GM19397 (cell line): ENCODE measurements around the gene RGCC.
A peak's percentile ranks its signal among the peaks of the same experiment; 100 is the strongest.
"Not testable (repeated sequence)": the region's sequence is repeated elsewhere in the genome, so short reads cannot be mapped to it uniquely, and the experiment has no call there.

Experiments
- ATAC-seq: cut with Tn5 transposase; IDR thresholded peaks from one replicate; pipeline ENCODE4 v1.9.1; 2021; ENCODE audit warnings: mild to moderate bottlenecking, moderate library complexity; ENCODE audit not compliant: unreplicated experiment

The RGCC gene

DNA sequence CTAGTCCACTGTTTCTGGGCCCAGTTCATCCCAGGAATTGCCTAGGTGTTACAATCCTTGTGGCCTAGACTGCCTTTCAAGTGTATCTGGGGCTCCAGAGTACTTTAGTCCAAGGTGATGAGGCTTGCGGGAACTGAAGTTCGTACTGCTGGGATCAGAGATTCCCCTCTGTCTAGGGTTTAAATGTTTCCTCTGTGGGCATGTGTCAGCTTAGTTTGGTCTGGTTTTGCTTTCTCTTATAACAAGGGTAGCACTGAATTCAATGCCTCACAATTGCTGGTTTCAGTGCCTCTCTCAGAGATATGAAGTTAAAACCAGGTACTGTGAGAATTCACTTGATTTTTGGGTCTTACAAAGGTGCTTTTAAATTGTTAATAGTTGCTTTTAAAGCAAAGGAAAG is 30.8 kb downstream of the RGCC start:
- ATAC-seq, result no peak

DNA sequence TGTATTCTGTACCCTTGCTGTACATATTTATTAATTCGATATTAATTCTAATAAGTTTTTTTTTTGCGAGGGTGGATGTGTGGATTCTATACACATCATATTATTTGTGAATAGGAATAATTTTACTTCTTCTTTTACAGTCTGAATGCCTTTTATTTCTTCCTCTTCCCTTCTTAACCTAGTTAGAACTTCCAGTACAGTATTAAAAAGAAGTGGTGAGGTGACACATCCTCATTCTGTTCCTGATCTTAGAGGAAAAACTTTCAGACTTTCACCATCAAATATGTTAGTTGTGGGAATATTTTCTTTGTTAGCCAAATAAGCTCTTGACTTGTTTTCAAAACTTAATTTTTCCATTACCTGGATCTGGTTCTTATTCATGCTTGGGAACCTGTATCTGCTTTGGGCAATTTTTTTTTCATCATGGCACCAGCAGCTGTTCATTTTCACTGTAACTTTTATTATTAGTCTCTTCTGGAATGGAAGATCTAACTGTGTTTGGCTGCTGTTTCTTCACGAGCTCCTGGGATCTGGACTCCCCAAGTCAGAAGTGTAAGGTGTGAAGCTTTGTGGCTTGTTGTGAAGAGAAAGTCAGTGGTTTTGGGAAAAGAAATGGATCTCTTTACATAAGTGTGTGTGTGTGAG is 33.1 kb downstream of the RGCC start:
- no peak for ATAC-seq

DNA sequence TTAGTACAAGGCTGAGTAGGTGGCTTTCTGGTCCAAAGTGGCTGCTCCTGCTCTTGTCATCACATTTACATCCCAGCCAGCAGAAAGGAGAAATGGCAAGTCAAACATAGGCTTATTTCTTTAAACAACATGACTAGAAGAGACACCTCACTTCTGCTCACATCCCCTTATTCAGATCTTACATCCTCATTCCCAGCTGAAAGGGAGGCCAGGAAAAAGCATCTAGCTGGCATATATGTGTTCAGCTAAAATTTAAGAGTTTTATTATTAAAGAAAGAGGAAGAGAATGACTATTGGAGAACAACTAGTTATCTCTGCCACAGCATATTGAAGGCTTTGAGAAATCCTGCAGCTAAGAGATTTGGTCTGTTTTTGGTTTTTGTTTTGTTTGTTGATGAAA is 34.1 kb downstream of the RGCC start:
- no peak for ATAC-seq

DNA sequence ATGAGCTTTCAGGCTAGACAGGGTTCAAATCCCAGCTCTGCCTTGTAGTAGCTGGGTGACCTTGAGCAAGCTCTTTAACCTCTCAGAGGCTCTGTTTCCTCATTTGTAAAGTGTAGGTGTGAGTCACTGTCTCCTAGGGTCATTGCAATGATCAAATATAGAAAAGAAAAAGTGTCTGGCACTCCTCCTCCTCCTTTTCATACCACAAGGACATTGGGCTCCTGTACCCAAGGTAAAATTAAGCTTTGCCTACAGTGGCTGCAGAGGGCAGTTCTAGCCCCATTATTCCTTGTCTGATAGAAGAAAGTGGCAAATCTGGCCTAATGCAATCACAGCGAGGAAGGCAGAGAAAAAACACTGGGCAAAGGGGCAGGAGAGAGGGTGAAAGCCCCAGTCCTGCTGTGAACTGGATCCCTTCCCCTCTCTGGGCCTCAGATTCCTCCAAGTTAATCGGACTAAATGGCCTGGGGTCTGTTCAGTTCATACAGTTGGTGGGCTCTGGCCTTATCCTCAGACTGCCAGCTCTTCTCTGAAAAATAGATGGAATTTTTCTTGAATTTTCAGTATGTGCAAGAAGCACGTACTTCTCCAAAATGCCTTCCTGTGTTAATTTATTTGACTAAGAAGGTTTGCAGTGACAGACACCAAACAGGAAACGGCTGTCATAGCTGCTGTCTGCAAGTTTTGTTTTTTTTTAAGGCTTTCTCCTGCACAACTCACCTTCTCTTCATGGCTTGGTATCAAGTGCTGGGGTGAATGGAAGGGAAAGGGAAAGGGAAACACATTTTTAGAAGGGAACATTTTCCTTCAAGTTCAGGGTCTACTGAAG is 35.3 kb downstream of the RGCC start:
- no peak for ATAC-seq

DNA sequence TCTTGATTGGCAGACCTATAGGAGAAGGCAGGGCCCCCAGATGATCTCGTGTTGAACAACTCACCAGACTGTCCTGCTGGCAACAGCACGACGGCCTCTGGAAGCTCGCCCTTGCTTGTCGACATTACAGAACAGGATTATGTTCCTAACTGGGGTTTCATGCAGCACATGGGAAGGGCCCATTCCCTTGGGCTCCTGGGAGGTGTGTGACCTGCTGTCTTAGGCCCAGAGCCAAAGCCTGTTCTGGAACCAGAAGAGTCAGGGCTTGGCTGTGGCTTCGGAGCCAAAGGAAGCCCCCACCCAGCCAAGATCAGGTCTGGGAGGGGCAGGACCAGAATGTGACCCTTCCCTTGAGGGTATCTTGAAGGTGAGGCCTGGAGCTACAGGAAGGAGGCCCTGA is 36.9 kb downstream of the RGCC start:
- ATAC-seq, result no peak

DNA sequence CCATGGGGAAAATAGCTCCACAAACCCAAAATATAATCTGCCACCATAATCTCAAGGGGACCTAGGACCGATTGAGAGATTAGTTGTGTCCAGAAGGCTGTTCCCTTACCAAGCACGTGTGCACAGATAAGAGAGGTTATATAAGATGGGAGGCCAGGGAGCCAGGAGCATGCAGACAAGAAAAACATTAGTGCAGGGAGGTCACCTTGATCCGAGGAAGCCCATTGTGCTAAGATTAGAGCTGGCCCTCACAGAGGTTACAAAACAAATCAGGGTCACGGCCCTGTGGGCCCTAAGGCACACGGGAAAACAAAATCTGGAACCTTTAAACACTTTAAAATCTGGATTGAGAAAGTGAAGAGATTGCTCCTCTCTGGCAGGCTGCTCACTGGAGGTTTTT is 37.7 kb downstream of the RGCC start:
- ATAC-seq, result no peak

DNA sequence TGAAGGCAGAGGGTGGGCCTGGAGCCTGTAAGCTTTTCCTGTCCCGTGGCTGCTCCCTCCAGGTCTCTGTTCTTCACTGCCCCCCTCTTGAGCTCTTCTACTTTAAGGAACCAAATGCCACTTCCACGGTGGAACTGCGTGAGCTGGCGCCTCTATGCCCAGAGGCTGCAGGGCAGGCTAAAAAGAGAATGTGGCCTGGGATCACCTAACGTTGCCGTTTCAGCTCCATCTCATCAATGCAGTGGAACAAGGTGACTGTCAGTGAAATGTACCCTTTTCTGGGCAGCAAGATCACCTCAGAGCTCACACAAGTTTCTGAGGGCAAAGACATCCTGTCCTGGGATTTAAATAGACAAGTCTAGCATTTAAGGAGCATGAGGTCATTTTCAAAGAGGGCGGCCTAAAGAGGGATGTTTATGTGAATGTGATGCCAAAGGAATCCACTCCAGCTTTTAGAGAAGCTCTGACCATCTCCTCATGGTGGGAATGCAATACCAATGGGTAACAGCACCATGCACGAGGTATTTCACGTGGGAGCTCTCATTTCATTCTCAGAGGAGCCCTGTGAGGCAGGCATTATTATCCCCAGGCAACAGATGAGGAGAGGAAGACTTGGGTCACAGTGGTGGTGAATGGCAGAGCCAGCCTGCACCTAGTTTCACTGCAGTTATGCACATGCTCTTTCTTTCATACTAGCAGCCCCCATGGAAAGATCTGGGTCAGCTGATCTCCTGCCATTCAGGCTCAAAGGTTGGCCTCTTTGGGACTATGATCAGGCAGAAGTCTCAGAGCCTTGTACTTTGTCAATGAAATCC is 39.3 kb downstream of the RGCC start:
- ATAC-seq, result no peak

DNA sequence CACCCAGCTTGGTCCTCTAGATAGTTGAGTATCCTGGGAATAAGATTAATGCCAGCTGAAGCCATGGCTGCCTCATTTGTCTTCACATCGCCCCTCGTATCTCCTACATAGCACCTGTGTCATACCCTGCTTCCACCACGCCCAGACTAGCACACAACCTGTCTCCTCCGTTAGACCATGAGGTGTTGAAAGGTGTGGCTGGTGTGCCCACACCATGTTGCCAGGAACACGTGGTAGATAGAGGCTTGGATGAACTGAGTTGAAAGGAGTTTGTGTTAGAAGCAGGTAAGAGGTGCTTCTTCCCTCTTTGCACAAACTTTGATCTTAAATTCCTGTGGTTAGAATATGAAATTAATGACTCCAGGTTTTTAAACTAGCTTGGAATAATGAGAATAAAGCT is 40.1 kb downstream of the RGCC start:
- no peak for ATAC-seq

DNA sequence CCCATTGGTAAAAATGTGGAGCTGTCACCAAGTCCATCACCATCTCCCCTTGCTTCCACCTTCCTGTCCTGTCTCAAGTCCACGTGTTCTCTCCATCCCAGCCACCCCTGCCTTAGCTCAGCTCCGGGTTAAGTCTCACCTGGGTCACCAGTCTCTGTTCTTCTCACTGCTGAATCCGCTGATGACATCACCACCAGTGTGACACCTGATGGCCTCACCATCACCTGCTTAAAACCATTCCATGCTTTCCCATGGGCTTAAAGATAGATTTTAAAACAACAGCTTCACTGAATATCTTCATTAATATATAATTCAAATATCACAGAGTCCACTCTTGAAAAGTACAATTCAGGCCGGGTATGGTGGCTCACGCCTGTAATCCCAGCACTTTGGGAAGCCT is 42.1 kb downstream of the RGCC start:
- no peak for ATAC-seq

DNA sequence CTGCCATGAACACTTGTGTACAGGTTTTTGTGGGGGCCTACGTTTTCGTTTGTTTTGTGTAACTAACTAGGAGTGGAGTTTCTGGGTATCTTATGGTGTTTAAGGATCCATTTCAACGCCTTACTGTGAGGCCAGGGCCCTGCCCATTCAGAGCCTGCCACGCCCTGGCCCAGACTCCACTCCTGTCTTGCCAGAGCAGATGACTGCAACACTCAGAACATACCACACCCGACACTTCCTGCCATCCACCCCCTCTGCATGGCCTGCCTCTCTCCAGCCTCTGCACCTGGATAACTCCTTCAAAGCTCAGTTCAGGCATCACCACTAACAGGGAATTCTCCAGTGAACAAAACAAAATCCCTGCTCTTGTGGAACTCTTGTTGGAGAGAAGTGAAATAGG is 43.2 kb downstream of the RGCC start:
- ATAC-seq, result no peak

DNA sequence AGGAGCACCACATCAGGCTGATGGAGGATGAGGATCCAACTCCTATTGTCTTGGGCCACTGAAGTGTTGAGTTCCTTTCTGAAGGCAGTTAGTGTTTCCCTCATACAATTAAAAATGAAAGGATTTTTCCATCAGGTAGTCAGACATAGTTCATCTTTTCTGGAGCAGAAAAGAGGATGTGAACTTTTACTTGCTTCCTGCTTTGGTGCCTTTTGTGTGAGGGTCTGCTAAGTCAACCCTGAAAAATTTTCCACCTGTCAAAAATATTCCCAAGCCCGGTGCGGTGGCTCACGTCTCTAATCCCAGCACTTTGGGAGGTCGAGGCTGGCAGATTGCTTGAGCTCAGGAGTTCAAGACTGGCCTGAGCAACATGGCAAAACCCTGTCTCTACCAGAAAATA is 43.9 kb downstream of the RGCC start:
- ATAC-seq, result no peak

DNA sequence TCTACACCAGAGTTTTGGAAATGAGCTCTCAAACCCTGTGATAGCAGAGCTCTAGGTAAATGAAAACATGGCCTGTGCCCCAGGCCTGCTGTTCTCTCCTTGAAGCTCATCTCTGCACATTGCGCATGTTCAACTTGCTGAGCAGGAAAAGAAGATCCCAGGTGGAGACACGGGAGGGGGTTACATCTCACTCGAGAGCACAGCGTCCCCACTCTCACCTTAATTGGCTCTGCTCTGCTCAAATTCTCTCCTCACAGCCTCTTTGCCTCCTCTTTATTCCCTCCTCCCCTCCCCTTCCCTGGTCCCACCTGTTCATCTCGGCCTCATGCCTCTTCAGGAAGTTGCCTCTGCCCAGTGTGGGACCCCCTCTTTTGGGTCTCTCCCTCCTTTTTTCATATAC is 44.7 kb downstream of the RGCC start:
- ATAC-seq, result no peak

DNA sequence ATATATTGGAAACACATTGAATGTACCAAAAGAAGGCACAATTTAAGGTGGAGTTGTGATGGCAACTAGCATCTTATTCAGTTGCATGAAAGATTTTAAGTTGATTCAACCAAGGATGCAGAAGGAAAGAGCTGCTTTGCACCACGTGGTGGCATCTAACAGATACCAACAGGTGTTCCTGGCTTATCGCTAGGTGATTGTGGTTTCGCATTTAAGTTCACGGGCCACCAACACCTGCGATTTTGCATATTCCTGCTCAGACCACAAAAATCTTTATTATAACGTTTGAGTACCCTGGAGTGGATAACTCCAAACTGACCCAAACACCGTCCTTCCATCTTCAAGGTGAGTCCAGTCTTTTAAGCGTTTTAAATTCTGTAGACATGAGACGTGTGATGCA is 45.3 kb downstream of the RGCC start:
- ATAC-seq, result peak; percentile 79

DNA sequence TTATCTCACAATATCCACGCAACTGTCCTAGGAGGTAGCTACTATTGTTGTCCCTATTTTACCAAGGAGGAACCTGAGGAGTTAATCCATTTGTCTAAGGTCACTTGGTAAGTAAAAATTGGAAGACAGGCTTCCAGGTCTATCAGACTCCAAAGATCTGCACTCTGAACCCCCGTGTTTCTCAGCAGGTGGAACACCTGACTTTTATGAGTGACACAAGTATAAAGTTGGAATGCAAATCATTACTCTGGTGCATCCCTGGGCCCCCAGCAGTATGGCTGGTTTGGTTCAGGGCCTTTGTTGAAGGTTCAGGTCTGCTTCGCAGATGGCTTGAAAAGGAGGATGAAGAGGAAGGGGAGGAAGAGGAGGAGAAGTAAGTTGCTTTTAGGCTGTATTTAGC is 46.0 kb downstream of the RGCC start:
- ATAC-seq, result no peak

DNA sequence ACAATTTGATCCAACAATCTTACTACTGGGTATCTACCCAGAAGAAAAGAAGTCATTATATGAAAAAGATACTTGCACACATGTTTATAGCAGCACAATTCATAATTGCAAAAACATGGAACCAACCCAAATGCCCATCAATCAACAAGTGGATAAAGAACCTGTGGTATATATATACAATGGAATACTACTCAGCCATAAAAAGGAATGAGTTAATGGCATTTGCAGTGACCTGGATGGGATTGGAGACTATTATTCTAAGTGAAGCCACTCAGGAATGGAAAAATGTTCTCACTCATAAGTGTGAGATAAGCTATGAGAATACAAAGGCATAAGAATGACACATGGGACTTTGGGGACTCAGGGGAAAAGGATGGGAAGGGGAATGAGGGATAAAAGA is 47.3 kb downstream of the RGCC start:
- not testable (repeated sequence) for ATAC-seq

DNA sequence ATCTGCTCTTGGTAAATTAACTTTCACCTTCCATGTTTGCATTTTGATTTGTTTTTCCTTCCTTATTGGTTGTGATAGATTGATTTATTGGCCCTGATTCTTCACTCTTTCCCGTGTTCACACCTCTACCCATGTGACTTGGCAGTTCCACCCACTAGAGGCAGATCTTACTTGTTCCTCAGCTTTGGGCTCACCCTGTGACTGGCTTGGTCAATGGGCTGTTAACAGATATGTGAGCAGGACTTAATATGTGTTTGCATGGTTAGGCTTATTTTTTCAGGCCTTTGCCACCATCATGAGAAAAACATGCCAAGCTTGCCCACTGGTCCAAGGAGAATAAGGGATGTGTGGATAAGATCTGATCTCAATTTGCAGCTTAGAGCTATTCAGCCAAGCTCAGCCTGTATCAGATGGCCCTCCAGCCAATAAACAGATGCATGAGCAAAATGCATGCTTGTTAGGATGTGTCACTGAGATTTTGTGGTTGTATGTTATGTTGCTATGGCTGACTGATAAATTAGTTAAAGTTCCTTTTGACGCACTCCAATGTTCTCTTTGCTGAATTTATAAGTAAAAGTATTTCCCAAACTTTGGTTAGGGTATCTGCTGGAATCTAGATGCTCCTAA is 48.0 kb downstream of the RGCC start:
- ATAC-seq, result no peak

DNA sequence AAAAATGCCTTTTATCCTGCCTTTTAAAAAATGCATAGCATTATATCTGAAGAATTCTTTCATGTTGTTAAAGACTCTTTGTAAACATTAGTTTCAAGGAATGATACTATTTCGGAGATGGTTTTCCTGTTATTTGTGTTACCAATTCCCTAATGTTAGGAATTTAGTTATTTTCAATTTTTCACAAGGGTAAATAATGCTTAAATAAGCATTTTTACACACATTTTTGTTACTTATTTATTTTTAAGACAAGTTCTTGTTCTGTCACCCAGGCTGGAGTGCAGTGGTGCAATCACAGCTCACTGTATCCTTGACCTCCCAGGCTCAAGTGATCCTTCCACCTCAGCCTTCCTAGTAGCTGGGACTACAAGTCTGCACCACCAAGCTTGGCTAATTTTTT is 49.0 kb downstream of the RGCC start:
- no peak for ATAC-seq

DNA sequence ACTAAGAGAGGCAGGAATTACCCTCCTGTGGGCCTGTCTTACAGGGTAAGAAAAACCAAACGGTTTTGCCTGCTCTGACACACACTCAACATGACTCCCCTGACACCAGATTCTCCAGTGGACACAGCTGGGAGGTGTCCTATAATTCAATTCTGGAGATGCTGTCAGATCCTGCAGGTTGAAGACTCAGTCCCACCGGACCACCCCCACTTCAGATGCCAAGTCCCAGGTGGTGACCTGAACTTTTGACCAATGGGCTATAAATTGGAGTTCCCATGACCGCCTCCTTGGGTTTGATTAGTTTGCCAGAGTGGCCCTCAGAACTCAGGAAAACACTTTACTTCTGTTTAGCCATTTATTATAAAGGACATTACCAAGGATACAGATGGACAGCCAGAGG is 52.6 kb downstream of the RGCC start:
- no peak for ATAC-seq

DNA sequence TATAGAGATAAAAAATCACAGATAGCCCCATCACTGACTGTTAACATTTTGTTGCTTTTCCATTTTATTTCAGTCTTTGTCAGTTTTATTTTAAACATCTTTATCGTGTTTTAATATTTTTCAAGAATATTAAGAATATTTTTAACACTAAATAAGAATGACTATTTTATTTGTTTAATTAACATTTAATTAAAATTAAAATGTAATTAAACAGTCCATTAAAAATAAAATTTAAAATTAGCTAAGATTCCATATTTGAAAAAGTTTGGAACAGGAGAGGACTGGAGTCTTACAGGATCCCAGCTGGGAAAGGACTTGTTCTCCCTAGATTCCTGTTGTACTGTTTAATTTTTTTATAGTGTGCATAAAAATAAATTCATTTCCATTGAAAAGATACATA is 54.5 kb downstream of the RGCC start:
- no peak for ATAC-seq

DNA sequence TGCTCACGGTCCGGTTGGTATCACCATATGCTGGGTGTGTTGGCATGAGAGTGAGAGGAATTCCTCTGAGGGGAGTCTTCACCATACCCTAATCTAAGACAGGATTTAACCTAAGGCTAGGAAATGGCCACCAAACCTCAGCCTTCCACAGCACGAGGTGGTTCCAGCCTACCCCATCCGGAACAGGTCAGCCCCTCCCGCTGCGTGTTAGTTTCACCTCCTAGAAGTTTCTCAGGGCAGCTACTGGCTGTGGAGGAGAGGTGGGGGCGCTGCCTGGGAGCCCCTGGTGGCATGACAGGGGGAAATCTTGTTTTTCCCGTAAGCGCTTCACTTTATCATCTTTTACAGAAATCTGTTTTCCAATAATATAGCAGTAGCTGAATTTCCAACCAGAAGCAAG is 55.1 kb downstream of the RGCC start:
- ATAC-seq, result no peak

DNA sequence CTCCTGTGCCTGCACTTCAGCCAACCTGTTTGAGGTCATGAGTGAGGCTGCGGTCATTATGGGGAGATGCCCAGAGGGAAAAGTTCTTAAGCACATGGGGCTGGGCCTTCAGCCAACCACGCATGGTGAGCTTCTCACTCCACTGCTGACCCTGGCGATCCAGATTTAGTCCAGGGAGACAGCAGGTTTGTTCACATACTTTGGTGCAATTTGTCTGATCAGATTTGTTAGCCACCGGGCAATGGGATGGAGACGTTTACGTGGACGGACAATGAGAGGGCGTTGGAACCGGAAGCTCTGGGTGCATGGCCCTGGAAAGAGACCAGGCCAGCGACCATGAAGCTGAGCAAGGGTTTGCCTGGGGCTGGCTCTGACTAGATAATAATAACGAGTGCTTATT is 56.2 kb downstream of the RGCC start:
- ATAC-seq, result no peak
